ENCODE measurements around the gene INSR. TPM values are rescaled to one million over a fixed set of nuclear protein-coding genes. Genes with fewer than 3 reads are reported as not detected.

INSR gene
- total RNA-seq, 1 donor from 2014 or later = 7.9 TPM

DNA sequence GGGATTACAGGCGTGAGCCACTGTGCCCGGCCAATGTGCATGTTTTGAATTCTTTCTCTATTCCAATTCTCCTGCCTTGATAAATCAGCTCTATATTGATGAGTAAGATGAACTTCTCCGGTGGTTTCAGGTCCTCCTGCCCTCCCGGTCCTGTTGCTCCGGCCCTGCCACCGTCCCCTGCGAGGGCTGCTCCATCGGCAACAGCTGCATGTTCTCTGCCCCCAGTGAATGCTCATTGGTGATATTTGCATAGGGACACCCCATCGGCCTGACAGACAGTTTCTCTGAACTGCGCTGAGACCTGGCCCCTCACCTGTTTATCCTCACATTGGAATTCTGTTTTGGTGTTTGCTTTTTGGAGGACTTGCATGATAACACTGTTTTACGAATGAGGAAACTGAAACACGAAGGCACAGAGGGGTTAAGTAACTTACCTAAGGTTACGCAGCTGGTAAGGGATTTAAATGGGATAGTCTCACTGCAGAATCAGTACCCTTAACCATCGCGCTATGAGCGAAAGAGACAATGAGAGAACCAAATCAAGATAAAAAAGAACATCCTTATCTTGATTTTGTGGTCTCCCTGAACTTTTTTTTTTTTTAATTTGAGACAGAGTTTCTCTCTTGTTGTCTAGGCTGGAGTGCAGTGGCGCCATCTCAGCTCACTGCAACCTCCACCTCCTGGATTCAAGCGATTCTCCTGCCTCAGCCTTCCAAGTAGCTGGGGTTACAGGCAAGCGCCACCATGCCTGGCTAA is 192.5 kb downstream of the INSR start:
- no peak for FAIRE-seq
- Histone ChIP-seq H3K79me2 (ENCODE audit: insufficient read depth, low read length) (no peaks in the 10 kb centered on the region), H3K4me1 (ENCODE audit: insufficient read depth, low read length) (no peaks in the 10 kb centered on the region), H3K36me3 (ENCODE audit: insufficient read depth, low read length) (no peaks in the 10 kb centered on the region), H3K27me3 (ENCODE audit: insufficient read depth, low read length) (no peaks in the 10 kb centered on the region), H3K27ac (ENCODE audit: low read depth, low read length) (no peak overlapping the region), H3K4me2 (ENCODE audit: low read length) (no peak overlapping the region), H3K9me3 (ENCODE audit: insufficient read depth, low read depth, low read length) (peaks cover under 1% of the 10 kb centered on the region), H3K9ac (ENCODE audit: low read length) (no peak overlapping the region), H4K20me1 (ENCODE audit: insufficient read depth, low read length) (no peaks in the 10 kb centered on the region), H3K4me3 (ENCODE audit: insufficient read depth, low read depth, low read length) (no peak overlapping the region), H2AFZ (ENCODE audit: low read depth, low read length) (no peak overlapping the region)
- Mint-ChIP-seq H3K4me1 (ENCODE audit: low read depth, unreplicated experiment) (no peaks in the 10 kb centered on the region), H3K27ac (ENCODE audit: unreplicated experiment) (no peak overlapping the region), H3K4me3 (ENCODE audit: unreplicated experiment) (no peak overlapping the region), H3K9me3 (ENCODE audit: unreplicated experiment) (peaks cover 7% of the 10 kb centered on the region), H3K27me3 (ENCODE audit: low read depth, unreplicated experiment) (peaks cover 2% of the 10 kb centered on the region), H3K36me3 (ENCODE audit: low read depth, unreplicated experiment) (peaks cover under 1% of the 10 kb centered on the region)
- no peak for DNase-seq (ENCODE audit: low read depth)
- TF ChIP-seq, protein P1, sequence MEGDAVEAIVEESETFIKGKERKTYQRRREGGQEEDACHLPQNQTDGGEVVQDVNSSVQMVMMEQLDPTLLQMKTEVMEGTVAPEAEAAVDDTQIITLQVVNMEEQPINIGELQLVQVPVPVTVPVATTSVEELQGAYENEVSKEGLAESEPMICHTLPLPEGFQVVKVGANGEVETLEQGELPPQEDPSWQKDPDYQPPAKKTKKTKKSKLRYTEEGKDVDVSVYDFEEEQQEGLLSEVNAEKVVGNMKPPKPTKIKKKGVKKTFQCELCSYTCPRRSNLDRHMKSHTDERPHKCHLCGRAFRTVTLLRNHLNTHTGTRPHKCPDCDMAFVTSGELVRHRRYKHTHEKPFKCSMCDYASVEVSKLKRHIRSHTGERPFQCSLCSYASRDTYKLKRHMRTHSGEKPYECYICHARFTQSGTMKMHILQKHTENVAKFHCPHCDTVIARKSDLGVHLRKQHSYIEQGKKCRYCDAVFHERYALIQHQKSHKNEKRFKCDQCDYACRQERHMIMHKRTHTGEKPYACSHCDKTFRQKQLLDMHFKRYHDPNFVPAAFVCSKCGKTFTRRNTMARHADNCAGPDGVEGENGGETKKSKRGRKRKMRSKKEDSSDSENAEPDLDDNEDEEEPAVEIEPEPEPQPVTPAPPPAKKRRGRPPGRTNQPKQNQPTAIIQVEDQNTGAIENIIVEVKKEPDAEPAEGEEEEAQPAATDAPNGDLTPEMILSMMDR (IDR thresholded peaks at IDR 0.05; ENCODE audit: insufficient read depth, low read depth, low read length) = no peak
- no peak for TF ChIP-seq EZH2 (IDR thresholded peaks at IDR 0.05; ENCODE audit: insufficient read depth, low read length)

- Histone ChIP-seq H3K27ac (ENCODE audit: low read depth, low read length) (peak overlapping the region; percentile 78), H3K27me3 (ENCODE audit: insufficient read depth, low read length) (no peaks in the 10 kb centered on the region), H3K4me1 (ENCODE audit: insufficient read depth, low read length) (no peaks in the 10 kb centered on the region), H3K9ac (ENCODE audit: low read length) (peak overlapping the region; percentile 87), H3K4me3 (ENCODE audit: insufficient read depth, low read depth, low read length) (peak overlapping the region; percentile 60), H3K9me3 (ENCODE audit: insufficient read depth, low read depth, low read length) (peaks cover 6% of the 10 kb centered on the region), H3K4me2 (ENCODE audit: low read length) (peak overlapping the region; percentile 83), H4K20me1 (ENCODE audit: insufficient read depth, low read length) (no peaks in the 10 kb centered on the region), H3K79me2 (ENCODE audit: insufficient read depth, low read length) (no peaks in the 10 kb centered on the region), H2AFZ (ENCODE audit: low read depth, low read length) (peak overlapping the region; percentile 91), H3K36me3 (ENCODE audit: insufficient read depth, low read length) (no peaks in the 10 kb centered on the region)
- TF ChIP-seq, protein P1 (IDR thresholded peaks at IDR 0.05; ENCODE audit: insufficient read depth, low read depth, low read length) = no peak
- H3K4me1 Mint-ChIP-seq (ENCODE audit: low read depth, unreplicated experiment) = no peaks in the 10 kb centered on the region
- peaks cover 2% of the 10 kb centered on the region for H3K27me3 Mint-ChIP-seq (ENCODE audit: low read depth, unreplicated experiment)
- peak overlapping the region; percentile 91 for H3K4me3 Mint-ChIP-seq (ENCODE audit: unreplicated experiment)
- H3K9me3 Mint-ChIP-seq (ENCODE audit: unreplicated experiment) = peaks cover 23% of the 10 kb centered on the region
- no peak for DNase-seq (ENCODE audit: low read depth)
- no peak overlapping the region for H3K27ac Mint-ChIP-seq (ENCODE audit: unreplicated experiment)
- FAIRE-seq = no peak
- peaks cover 13% of the 10 kb centered on the region for H3K36me3 Mint-ChIP-seq (ENCODE audit: low read depth, unreplicated experiment)
These were observed 194.7 kb downstream of the INSR start for GRCh38 chr19:7099597-7099921.

Measured in astrocyte (in vitro differentiated cells and primary cell).